ENCODE results near the gene TIMELESS. TPM values are rescaled to one million over a fixed set of nuclear protein-coding genes. Genes with fewer than 3 reads are reported as not detected.
A peak's percentile ranks its signal among the peaks of the same experiment; 100 is the strongest.
"Not testable (repeated sequence)": the region's sequence is repeated elsewhere in the genome, so short reads cannot be mapped to it uniquely, and the experiment has no call there.

TIMELESS gene
- total RNA-seq, 2 donors from 2014 or later = 64.5 to 85.3 TPM

- Histone ChIP-seq H3K36me3 (ENCODE audit: control insufficient read depth, insufficient read depth, low read length) (no peaks in the 10 kb centered on the region), H3K27me3 (ENCODE audit: control insufficient read depth, insufficient read depth, low read length, poor library complexity, severe bottlenecking) (no peaks in the 10 kb centered on the region), H3K27ac (ENCODE audit: low read depth, low read length) (peak overlapping the region; percentile 96), H3K4me1 (ENCODE audit: control insufficient read depth, insufficient read depth, low read length) (no peaks in the 10 kb centered on the region), H3K9me3 (ENCODE audit: control insufficient read depth, low read length) (no peaks in the 10 kb centered on the region), H3K4me3 (ENCODE audit: low read length) (peak overlapping the region; percentile 97), H3K9ac (ENCODE audit: extremely low read depth, low read length, poor library complexity, severe bottlenecking) (peak overlapping the region; percentile 82)
- Mint-ChIP-seq H3K4me1 (peaks cover 8% of the 10 kb centered on the region), H3K4me3 (peak overlapping the region; percentile 80), H3K9me3 (peaks cover 5% of the 10 kb centered on the region), H3K36me3 (ENCODE audit: low read depth) (peaks cover 18% of the 10 kb centered on the region), H3K27me3 (ENCODE audit: insufficient read depth) (peaks cover 8% of the 10 kb centered on the region), H3K27ac (peak overlapping the region; percentile 96)
- TF ChIP-seq, protein P1, sequence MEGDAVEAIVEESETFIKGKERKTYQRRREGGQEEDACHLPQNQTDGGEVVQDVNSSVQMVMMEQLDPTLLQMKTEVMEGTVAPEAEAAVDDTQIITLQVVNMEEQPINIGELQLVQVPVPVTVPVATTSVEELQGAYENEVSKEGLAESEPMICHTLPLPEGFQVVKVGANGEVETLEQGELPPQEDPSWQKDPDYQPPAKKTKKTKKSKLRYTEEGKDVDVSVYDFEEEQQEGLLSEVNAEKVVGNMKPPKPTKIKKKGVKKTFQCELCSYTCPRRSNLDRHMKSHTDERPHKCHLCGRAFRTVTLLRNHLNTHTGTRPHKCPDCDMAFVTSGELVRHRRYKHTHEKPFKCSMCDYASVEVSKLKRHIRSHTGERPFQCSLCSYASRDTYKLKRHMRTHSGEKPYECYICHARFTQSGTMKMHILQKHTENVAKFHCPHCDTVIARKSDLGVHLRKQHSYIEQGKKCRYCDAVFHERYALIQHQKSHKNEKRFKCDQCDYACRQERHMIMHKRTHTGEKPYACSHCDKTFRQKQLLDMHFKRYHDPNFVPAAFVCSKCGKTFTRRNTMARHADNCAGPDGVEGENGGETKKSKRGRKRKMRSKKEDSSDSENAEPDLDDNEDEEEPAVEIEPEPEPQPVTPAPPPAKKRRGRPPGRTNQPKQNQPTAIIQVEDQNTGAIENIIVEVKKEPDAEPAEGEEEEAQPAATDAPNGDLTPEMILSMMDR (conservative IDR thresholded peaks at IDR 0.05) = no peak
- DNase-seq = no peak
- WGBS, 2 experiments (ENCODE audit: insufficient coverage in 1 of 2, insufficient read length in 1 of 2) = 52 to 59% methylated on average over 4 to 5 of the region's 5 CpGs
These were observed 377 bp upstream of the TIMELESS start for GRCh38 chr12:56449622-56449984.

DNA sequence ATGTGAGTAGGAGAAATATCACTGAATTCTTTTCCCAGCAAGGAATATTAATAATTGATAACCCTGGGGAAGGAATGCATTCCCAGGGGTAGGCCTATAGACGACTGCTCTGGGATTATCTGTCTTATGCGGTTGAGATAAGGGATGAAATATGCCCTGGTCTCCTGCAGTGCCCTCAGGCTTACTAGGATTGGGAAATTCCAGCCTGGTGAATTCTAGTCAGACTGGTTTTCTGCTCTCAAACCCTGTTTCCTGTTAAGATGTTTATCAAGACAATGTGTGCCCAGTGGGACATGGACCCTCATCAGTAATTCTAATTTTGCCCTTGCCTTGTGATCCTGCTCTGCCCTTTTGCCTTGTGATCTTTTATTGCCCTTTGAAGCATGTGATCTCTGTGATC lies 6.0 kb downstream of the TIMELESS start:
- not testable (repeated sequence) for H3K27ac ChIP-seq (ENCODE audit: low read depth, low read length); H3K4me1 ChIP-seq (ENCODE audit: control insufficient read depth, insufficient read depth, low read length); H3K36me3 ChIP-seq (ENCODE audit: control insufficient read depth, insufficient read depth, low read length); H3K4me3 Mint-ChIP-seq; H3K27ac Mint-ChIP-seq; H3K27me3 Mint-ChIP-seq (ENCODE audit: insufficient read depth); H3K9ac ChIP-seq (ENCODE audit: extremely low read depth, low read length, poor library complexity, severe bottlenecking); DNase-seq; H3K27me3 ChIP-seq (ENCODE audit: control insufficient read depth, insufficient read depth, low read length, poor library complexity, severe bottlenecking); H3K9me3 ChIP-seq (ENCODE audit: control insufficient read depth, low read length); H3K4me3 ChIP-seq (ENCODE audit: low read length); H3K4me1 Mint-ChIP-seq
- H3K36me3 Mint-ChIP-seq (ENCODE audit: low read depth) = peaks cover 54% of the 10 kb centered on the region
- H3K9me3 Mint-ChIP-seq = peaks cover 31% of the 10 kb centered on the region
- 82 to 93% methylated on average over 2 of the region's 2 CpGs for WGBS, 2 experiments (ENCODE audit: insufficient coverage in 1 of 2, insufficient read length in 1 of 2)

DNA sequence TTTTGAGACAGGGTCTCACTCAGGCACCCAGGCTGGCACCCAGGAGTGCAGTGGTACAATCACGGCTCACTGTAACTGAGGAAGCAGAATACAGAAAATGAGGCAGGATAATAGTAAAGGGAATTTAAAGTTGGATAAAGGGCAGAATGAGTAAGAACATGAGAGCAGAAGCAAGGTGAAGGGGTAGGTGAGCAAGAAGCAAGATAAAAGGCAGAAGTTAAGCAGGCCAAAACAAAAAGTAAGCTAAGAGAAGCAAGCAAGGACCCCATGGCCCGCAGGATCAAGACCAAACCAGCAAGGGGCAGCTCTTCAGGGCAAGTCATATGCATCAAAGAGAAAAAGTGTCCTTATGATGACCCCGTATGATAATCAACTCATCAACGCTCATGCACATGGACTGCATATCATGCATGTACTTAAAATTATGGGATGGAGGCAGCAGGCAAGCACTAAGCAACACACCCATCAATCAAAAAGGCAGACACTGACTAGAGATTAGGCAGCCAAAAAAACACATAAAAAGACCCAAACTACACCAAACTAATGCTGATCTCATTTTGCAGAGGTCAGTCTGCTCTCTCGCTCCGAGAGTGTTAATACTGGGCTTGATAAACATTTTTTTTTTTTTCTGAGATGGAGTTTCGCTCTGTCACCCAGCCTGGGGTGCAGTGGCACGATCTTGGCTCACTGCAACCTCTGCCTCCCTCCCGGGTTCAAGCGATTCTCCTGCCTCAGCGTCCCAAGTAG lies 11.6 kb downstream of the TIMELESS start:
- Mint-ChIP-seq H3K4me3 (no peak overlapping the region), H3K27me3 (ENCODE audit: insufficient read depth) (no peaks in the 10 kb centered on the region), H3K4me1 (peaks cover 7% of the 10 kb centered on the region), H3K9me3 (peaks cover 6% of the 10 kb centered on the region), H3K36me3 (ENCODE audit: low read depth) (peaks cover 32% of the 10 kb centered on the region), H3K27ac (no peak overlapping the region)
- Histone ChIP-seq H3K9ac (ENCODE audit: extremely low read depth, low read length, poor library complexity, severe bottlenecking) (no peak overlapping the region), H3K27me3 (ENCODE audit: control insufficient read depth, insufficient read depth, low read length, poor library complexity, severe bottlenecking) (no peaks in the 10 kb centered on the region), H3K36me3 (ENCODE audit: control insufficient read depth, insufficient read depth, low read length) (no peaks in the 10 kb centered on the region), H3K27ac (ENCODE audit: low read depth, low read length) (no peak overlapping the region), H3K4me3 (ENCODE audit: low read length) (no peak overlapping the region), H3K9me3 (ENCODE audit: control insufficient read depth, low read length) (no peaks in the 10 kb centered on the region), H3K4me1 (ENCODE audit: control insufficient read depth, insufficient read depth, low read length) (no peaks in the 10 kb centered on the region)
- no peak for DNase-seq
- TF ChIP-seq, protein P1 (conservative IDR thresholded peaks at IDR 0.05) = no peak
- 88 to 93% methylated on average over 8 to 11 of the region's 11 CpGs for WGBS, 2 experiments (ENCODE audit: insufficient coverage in 1 of 2, insufficient read length in 1 of 2)

Data from endodermal cell (in vitro differentiated cells).